HepG2 (cell line): Measurements from ENCODE around the gene MEG3. TPM values are rescaled to one million over a fixed set of nuclear protein-coding genes. Genes with fewer than 3 reads are reported as not detected.
A peak's percentile ranks its signal among the peaks of the same experiment; 100 is the strongest.

Source experiments
- CENPT ChIP-seq: sonication (generic); formaldehyde crosslinking; IDR thresholded peaks from 2 replicates; pipeline ENCODE4 v1.8.0; 2022; ENCODE audit warnings: low read depth, mild to moderate bottlenecking, moderate library complexity, missing genetic modification reagents
- EZH2 ChIP-seq: conservative IDR thresholded peaks from 2 replicates; pipeline ENCODE4 v1.6.1; 2012; ENCODE audit warnings: mild to moderate bottlenecking, low read depth, low read length, moderate library complexity
- HCFC1 ChIP-seq: fragments of 150-350 bp; IDR thresholded peaks from 2 replicates; pipeline ENCODE4 v1.6.1; 2014; ENCODE audit warnings: low read depth, low read length
- KLF12 ChIP-seq: sonication (generic); formaldehyde crosslinking; IDR thresholded peaks from 2 replicates; pipeline ENCODE4 v1.4.0; 2020; ENCODE audit warnings: missing genetic modification reagents, borderline replicate concordance
- PITX1 ChIP-seq: sonication (generic); formaldehyde crosslinking; IDR thresholded peaks from 2 replicates; pipeline ENCODE4 v1.5.1; 2020; ENCODE audit warnings: mild to moderate bottlenecking, missing genetic modification reagents
- POGZ ChIP-seq: sonication (generic); formaldehyde crosslinking; IDR thresholded peaks from 2 replicates; pipeline ENCODE4 v1.4.0; 2020; ENCODE audit warnings: mild to moderate bottlenecking, missing genetic modification reagents
- U2AF2 ChIP-seq: fragments of 200-400 bp; formaldehyde crosslinking; IDR thresholded peaks from 2 replicates; pipeline ENCODE4 v1.6.1; 2017; ENCODE audit warnings: low read depth, mild to moderate bottlenecking, low read length
- ZBTB21 ChIP-seq: sonication (generic); formaldehyde crosslinking; IDR thresholded peaks from 2 replicates; pipeline ENCODE4 v1.4.0; 2020; ENCODE audit warnings: missing genetic modification reagents
- ZBTB33 ChIP-seq: sonication (generic); formaldehyde crosslinking; IDR thresholded peaks from 2 replicates; pipeline ENCODE4 v1.4.0; 2020; ENCODE audit warnings: missing genetic modification reagents
- ZBTB38 ChIP-seq: sonication (generic); formaldehyde crosslinking; IDR thresholded peaks from 2 replicates; pipeline ENCODE4 v1.5.1; 2020; ENCODE audit warnings: mild to moderate bottlenecking, missing genetic modification reagents
- ZEB1 ChIP-seq: IDR thresholded peaks from 2 replicates; pipeline ENCODE4 v1.6.1; 2012; ENCODE audit warnings: mild to moderate bottlenecking, low read depth, inconsistent platforms; ENCODE audit not compliant: insufficient replicate concordance
- ZNF136 ChIP-seq: sonication (generic); formaldehyde crosslinking; IDR thresholded peaks from 2 replicates; pipeline ENCODE4 v1.8.1; 2022; ENCODE audit warnings: low read depth, mild to moderate bottlenecking, moderate library complexity, missing genetic modification reagents
- ZNF432 ChIP-seq: sonication (generic); formaldehyde crosslinking; IDR thresholded peaks from 2 replicates; pipeline ENCODE4 v1.5.0; 2020; ENCODE audit warnings: missing genetic modification reagents, mild to moderate bottlenecking, borderline replicate concordance
- ZNF558 ChIP-seq: sonication (generic); formaldehyde crosslinking; IDR thresholded peaks from 2 replicates; pipeline ENCODE4 v1.9.0; 2022; ENCODE audit warnings: mild to moderate bottlenecking, missing genetic modification reagents, borderline replicate concordance
- ZNF709 ChIP-seq: sonication (generic); formaldehyde crosslinking; IDR thresholded peaks from 2 replicates; pipeline ENCODE4 v1.5.0; 2020; ENCODE audit warnings: mild to moderate bottlenecking, missing genetic modification reagents
- ZNF75D ChIP-seq: sonication (generic); formaldehyde crosslinking; IDR thresholded peaks from 2 replicates; pipeline ENCODE4 v1.8.1; 2023; ENCODE audit warnings: missing genetic modification reagents, mild to moderate bottlenecking, borderline replicate concordance
- ZNF770 ChIP-seq: sonication (generic); formaldehyde crosslinking; IDR thresholded peaks from 2 replicates; pipeline ENCODE4 v1.5.0; 2020; ENCODE audit warnings: mild to moderate bottlenecking, missing genetic modification reagents
- ZNF83 ChIP-seq: sonication (generic); formaldehyde crosslinking; IDR thresholded peaks from 2 replicates; pipeline ENCODE4 v1.4.0; 2020; ENCODE audit warnings: missing genetic modification reagents, mild to moderate bottlenecking, borderline replicate concordance
- polyA plus RNA-seq, 8 experiments: library from polyadenylated mRNA; depleted of rRNA in 3 of 8; stranded (reverse) in 7 of 8; unstranded in 1 of 8; fragments of >200 nt; fragmentation: Illumina TruSeq in 4 of 8; extraction: Trizol in 4 of 8; gene quantifications; 2 replicates each; pipeline versions ENCODE4 v1.2.1 to v1.2.3, GENCODE V29; 2011 to 2016; ENCODE audit warnings: low read depth in 4 of 8, missing spikeins in 1 of 8, mixed read lengths in 1 of 8; ENCODE audit not compliant: insufficient read depth in 1 of 8
- total RNA-seq, 5 experiments: library from RNA; depleted of rRNA; stranded (reverse); fragments of >200 nt; fragmentation: Illumina TruSeq; extraction: Trizol; gene quantifications; 2 replicates each; pipeline ENCODE4 v1.2.3, GENCODE V29; 2016; ENCODE audit warnings: low read depth in 1 of 5
- TF ChIP-seq, protein P1 (sequence below): sonication (generic); formaldehyde crosslinking; IDR thresholded peaks from 2 replicates; pipeline ENCODE4 v1.4.0; 2020; ENCODE audit warnings: mild to moderate bottlenecking, missing genetic modification reagents
- TF ChIP-seq, protein P2 (sequence below): sonication (generic); formaldehyde crosslinking; IDR thresholded peaks from 2 replicates; pipeline ENCODE4 v1.4.0; 2020; ENCODE audit warnings: low read depth, mild to moderate bottlenecking, missing genetic modification reagents
- TF ChIP-seq, protein P3 (sequence below): sonication (generic); formaldehyde crosslinking; IDR thresholded peaks from 2 replicates; pipeline ENCODE4 v1.5.1; 2020; ENCODE audit warnings: mild to moderate bottlenecking, missing genetic modification reagents, borderline replicate concordance

MEG3 gene
- total and polyA plus RNA-seq, 2 of the 13 experiments (the other 11 are each of a cell fraction or from before 2014, with no cell fraction given), result 0.17 TPM; not detected in 1

DNA sequence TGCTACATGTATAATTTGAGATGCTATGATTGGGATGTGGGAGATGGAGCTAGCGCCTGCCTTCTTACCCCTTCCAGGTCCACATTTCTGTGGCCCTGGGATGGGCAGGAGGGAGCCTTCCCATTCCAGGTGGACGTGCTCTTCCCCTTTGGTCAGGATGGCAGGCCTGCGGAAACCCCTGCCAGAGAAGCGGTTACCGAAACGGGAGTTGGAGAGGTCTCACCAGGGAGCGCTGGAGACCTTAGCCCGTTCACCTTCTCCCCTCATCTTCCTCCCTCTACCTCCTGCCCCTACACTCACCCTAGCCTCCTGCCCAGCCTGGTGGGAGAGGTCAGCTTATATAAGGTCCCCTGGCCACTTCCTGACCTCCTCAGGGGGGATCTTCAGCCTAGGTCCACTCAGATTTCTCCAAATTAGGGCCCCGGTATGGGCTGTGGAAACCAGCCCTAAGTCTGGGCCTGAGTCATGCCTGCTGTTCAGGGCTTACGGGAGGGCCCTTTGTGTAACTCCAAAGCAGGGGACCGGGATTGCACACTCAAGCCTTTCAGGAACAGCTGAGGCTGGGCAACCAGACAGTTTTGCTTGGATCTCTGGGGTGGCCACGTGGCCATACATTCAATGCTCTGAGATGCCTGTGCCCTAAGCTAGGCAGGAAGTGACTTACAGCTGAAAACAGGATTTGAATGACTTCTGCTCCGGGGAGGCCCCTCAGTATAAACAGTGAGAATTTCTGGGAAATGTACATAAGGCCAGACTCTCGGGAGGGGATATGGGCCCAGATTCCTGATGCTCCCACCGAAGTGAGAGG is 10.2 kb upstream of the MEG3 start (continued):
- TF ChIP-seq ZNF770 (CRISPR knock-in tag) (no peak), EZH2 (no peak), ZNF75D (no peak), KLF12 (no peak), PITX1 (CRISPR knock-in tag) (no peak), U2AF2 (no peak), ZNF432 (CRISPR knock-in tag) (no peak), ZNF709 (CRISPR knock-in tag) (no peak), ZBTB33 (CRISPR knock-in tag) (peak; percentile 60; the same call in 1 of the 2 replicates), ZNF83 (peak; percentile 22; the same call in 1 of the 2 replicates), HCFC1 (no peak), ZBTB38 (CRISPR knock-in tag) (peak; percentile 78), POGZ (CRISPR knock-in tag) (0 out of 2 replicates have a peak, but pooled peaks have one; percentile 21), ZNF558 (CRISPR knock-in tag) (no peak), ZNF136 (CRISPR knock-in tag) (no peak), ZEB1 (no peak), CENPT (CRISPR knock-in tag) (no peak), ZBTB21 (CRISPR knock-in tag) (no peak)
- TF ChIP-seq, protein P1, sequence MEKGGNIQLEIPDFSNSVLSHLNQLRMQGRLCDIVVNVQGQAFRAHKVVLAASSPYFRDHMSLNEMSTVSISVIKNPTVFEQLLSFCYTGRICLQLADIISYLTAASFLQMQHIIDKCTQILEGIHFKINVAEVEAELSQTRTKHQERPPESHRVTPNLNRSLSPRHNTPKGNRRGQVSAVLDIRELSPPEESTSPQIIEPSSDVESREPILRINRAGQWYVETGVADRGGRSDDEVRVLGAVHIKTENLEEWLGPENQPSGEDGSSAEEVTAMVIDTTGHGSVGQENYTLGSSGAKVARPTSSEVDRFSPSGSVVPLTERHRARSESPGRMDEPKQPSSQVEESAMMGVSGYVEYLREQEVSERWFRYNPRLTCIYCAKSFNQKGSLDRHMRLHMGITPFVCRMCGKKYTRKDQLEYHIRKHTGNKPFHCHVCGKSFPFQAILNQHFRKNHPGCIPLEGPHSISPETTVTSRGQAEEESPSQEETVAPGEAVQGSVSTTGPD, result no peak
- TF ChIP-seq, protein P2, sequence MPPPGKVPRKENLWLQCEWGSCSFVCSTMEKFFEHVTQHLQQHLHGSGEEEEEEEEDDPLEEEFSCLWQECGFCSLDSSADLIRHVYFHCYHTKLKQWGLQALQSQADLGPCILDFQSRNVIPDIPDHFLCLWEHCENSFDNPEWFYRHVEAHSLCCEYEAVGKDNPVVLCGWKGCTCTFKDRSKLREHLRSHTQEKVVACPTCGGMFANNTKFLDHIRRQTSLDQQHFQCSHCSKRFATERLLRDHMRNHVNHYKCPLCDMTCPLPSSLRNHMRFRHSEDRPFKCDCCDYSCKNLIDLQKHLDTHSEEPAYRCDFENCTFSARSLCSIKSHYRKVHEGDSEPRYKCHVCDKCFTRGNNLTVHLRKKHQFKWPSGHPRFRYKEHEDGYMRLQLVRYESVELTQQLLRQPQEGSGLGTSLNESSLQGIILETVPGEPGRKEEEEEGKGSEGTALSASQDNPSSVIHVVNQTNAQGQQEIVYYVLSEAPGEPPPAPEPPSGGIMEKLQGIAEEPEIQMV (CRISPR knock-in tag), result 0 out of 2 replicates have a peak, but pooled peaks have one; percentile 4
- TF ChIP-seq, protein P3, sequence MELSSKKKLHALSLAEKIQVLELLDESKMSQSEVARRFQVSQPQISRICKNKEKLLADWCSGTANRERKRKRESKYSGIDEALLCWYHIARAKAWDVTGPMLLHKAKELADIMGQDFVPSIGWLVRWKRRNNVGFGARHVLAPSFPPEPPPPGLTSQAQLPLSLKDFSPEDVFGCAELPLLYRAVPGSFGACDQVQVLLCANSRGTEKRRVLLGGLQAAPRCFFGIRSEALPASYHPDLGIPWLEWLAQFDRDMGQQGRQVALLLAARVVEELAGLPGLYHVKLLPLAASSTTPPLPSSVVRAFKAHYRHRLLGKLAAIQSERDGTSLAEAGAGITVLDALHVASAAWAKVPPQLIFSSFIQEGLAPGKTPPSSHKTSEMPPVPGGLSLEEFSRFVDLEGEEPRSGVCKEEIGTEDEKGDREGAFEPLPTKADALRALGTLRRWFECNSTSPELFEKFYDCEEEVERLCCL (CRISPR knock-in tag), result no peak
